PFSK-1 (cell line): ENCODE data around the gene NRXN3.

Source experiments
- POLR2AphosphoS5 ChIP-seq: IDR thresholded peaks from 2 replicates; pipeline ENCODE4 v1.6.1; 2012; ENCODE audit warnings: low read depth, mild to moderate bottlenecking, control low read depth, low read length, moderate library complexity
- TAF1 ChIP-seq: IDR thresholded peaks from 2 replicates; pipeline ENCODE4 v1.6.1; 2012; ENCODE audit warnings: low read length, control low read depth, borderline replicate concordance; ENCODE audit not compliant: insufficient read depth
- TF ChIP-seq, protein P1 (sequence below), 2 experiments: IDR thresholded peaks; 2 replicates each; pipeline versions ENCODE4 v1.6.1 to v1.8.0; 2011 to 2012; ENCODE audit warnings: low read depth in 2 of 2, low read length in 2 of 2, control low read depth in 1 of 2, inconsistent platforms in 1 of 2, mild to moderate bottlenecking in 1 of 2, moderate library complexity in 1 of 2; ENCODE audit not compliant: insufficient read depth in 1 of 2

DNA sequence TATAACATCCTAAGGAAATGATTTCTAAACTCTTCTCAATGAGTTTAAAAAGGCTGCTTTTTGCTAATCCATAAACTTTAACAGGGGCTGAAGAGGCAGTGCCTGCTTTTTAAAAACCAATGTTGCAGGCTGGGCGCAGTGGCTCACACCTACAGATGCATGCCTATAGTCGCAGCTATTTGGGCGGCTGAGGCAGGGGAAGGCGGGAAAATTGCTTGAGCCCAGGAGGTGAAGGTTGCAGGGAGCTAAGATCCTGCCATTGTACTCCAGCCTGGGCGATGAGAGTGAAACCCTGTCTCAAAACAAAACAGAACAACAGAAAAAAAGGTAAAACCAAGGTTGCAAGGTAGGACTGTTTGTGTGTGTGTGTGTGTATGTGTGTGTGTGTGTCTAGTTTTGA is 1509.9 kb downstream of the NRXN3 start:
- TF ChIP-seq POLR2AphosphoS5, result no peak
- no peak for TF ChIP-seq TAF1
- TF ChIP-seq, protein P1, sequence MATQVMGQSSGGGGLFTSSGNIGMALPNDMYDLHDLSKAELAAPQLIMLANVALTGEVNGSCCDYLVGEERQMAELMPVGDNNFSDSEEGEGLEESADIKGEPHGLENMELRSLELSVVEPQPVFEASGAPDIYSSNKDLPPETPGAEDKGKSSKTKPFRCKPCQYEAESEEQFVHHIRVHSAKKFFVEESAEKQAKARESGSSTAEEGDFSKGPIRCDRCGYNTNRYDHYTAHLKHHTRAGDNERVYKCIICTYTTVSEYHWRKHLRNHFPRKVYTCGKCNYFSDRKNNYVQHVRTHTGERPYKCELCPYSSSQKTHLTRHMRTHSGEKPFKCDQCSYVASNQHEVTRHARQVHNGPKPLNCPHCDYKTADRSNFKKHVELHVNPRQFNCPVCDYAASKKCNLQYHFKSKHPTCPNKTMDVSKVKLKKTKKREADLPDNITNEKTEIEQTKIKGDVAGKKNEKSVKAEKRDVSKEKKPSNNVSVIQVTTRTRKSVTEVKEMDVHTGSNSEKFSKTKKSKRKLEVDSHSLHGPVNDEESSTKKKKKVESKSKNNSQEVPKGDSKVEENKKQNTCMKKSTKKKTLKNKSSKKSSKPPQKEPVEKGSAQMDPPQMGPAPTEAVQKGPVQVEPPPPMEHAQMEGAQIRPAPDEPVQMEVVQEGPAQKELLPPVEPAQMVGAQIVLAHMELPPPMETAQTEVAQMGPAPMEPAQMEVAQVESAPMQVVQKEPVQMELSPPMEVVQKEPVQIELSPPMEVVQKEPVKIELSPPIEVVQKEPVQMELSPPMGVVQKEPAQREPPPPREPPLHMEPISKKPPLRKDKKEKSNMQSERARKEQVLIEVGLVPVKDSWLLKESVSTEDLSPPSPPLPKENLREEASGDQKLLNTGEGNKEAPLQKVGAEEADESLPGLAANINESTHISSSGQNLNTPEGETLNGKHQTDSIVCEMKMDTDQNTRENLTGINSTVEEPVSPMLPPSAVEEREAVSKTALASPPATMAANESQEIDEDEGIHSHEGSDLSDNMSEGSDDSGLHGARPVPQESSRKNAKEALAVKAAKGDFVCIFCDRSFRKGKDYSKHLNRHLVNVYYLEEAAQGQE (IDR thresholded peaks at IDR 0.05; ENCODE audit: insufficient read depth in 1 of 2, low read depth in 2 of 2, low read length in 2 of 2), result no peak
